HepG2 (cell line): ENCODE measurements around the gene SC5D. TPM values are rescaled to one million over a fixed set of nuclear protein-coding genes. Genes with fewer than 3 reads are reported as not detected.

Experiments used
- ATAC-seq: fragments of 200-7000 bp; cut with Tn5 transposase; 3 replicates; pipeline ENCODE4 v1.9.1; 2020; ENCODE audit warnings: mild to moderate bottlenecking, moderate library complexity
- BruUV-seq: library from RNA; stranded (reverse); fragments of 400-500 nt; replicated peaks from 2 replicates; lab custom pipeline; 2021; lab: Mats Ljungman, UMichigan
- CTCF ChIA-PET: fragments of 300-600 bp; formaldehyde crosslinking; extraction: SDS; loops from one replicate; lab custom pipeline; 2021; ENCODE audit warnings: low total read pairs, inconsistent platforms, low intra/inter-chr PET ratio; lab: Yijun Ruan, JAX
- POLR2A ChIA-PET: fragments of 350-600 bp; sonication (Branson Sonifier 250); formaldehyde crosslinking; loops from one replicate; lab custom pipeline; 2020; ENCODE audit warnings: antibody characterized with exemption, inconsistent platforms; lab: Yijun Ruan, JAX
- DNase-seq: peaks from one replicate; pipeline ENCODE4 v3.0.0-alpha.2; 2015; ENCODE audit warnings: low spot score
- FAIRE-seq: peaks from 3 replicates; lab custom pipeline; 2011; peaks lifted over from hg19 to GRCh38; lab: Jason Lieb, UNC
- H2AFZ ChIP-seq: one replicate; pipeline ENCODE4 v1.6.1; 2011; ENCODE audit warnings: low read length, inconsistent platforms
- H3K27ac ChIP-seq: fragments of 300-600 bp; 3 replicates; pipeline ENCODE4 v1.8.0; 2011; ENCODE audit warnings: mixed run types, mild to moderate bottlenecking, mixed read lengths, low read length, inconsistent platforms; ENCODE audit not compliant: insufficient read depth; ENCODE audit errors: extremely low read length
- H3K27me3 ChIP-seq, 2 experiments: fragments of 200-600 bp in 1 of 2; 2 replicates in 1 of 2; 3 replicates in 1 of 2; pipeline versions ENCODE4 v1.6.0 to v1.8.0; 2011; ENCODE audit warnings: low read length in 2 of 2, mild to moderate bottlenecking in 2 of 2, moderate library complexity in 2 of 2, inconsistent platforms in 1 of 2; ENCODE audit not compliant: insufficient read depth in 2 of 2, control insufficient read depth in 1 of 2
- H3K36me3 ChIP-seq, 2 experiments: fragments of 200-600 bp in 1 of 2; replicated peaks in 1 of 2; 2 replicates in 1 of 2; 3 replicates in 1 of 2; pipeline versions ENCODE4 v1.5.1 to v1.8.0; 2011; ENCODE audit warnings: low read length in 2 of 2, inconsistent platforms in 1 of 2; ENCODE audit not compliant: insufficient read depth in 2 of 2, control insufficient read depth in 1 of 2
- H3K4me1 ChIP-seq: 2 replicates; pipeline ENCODE4 v1.5.1; 2012; ENCODE audit warnings: low read length, inconsistent platforms; ENCODE audit not compliant: insufficient read depth
- H3K4me2 ChIP-seq: 2 replicates; pipeline ENCODE4 v1.6.0; 2011; ENCODE audit warnings: low read depth, low read length, inconsistent platforms
- H3K4me3 ChIP-seq, 3 experiments: fragments of 200-600 bp in 1 of 3; sonication (generic), shearing (Covaris generic) in 1 of 3; replicated peaks in 1 of 3; 2 replicates each; pipeline ENCODE4 v1.5.1; 2011 to 2016; ENCODE audit warnings: low read length in 3 of 3, inconsistent platforms in 2 of 3, low read depth in 2 of 3, mild to moderate bottlenecking in 2 of 3, control low read depth in 1 of 3, mixed read lengths in 1 of 3; ENCODE audit not compliant: insufficient read depth in 1 of 3
- H3K79me2 ChIP-seq: one replicate; pipeline ENCODE4 v1.6.1; 2011; ENCODE audit warnings: low read length, inconsistent platforms; ENCODE audit not compliant: insufficient read depth
- H3K9ac ChIP-seq: 2 replicates; pipeline ENCODE4 v1.6.0; 2011; ENCODE audit warnings: mild to moderate bottlenecking, low read depth, low read length, inconsistent platforms; ENCODE audit not compliant: insufficient read depth
- H3K9me3 ChIP-seq: 2 replicates; pipeline ENCODE4 v1.5.1; 2012; ENCODE audit warnings: mild to moderate bottlenecking, low read length
- H4K20me1 ChIP-seq: 2 replicates; pipeline ENCODE4 v1.6.0; 2011; ENCODE audit warnings: inconsistent platforms, mild to moderate bottlenecking, low read length, moderate library complexity; ENCODE audit not compliant: insufficient read depth
- CHCHD3 ChIP-seq: sonication (generic); formaldehyde crosslinking; IDR thresholded peaks from 2 replicates; pipeline ENCODE4 v1.8.0; 2022; ENCODE audit warnings: mild to moderate bottlenecking, missing genetic modification reagents, moderate library complexity
- ELF4 ChIP-seq: sonication (generic); formaldehyde crosslinking; IDR thresholded peaks from 2 replicates; pipeline ENCODE4 v1.5.0; 2020; ENCODE audit warnings: missing genetic modification reagents, mild to moderate bottlenecking, moderate library complexity, borderline replicate concordance
- JUN ChIP-seq: sonication (generic); formaldehyde crosslinking; IDR thresholded peaks from 2 replicates; pipeline ENCODE4 v1.4.0; 2020; ENCODE audit warnings: mild to moderate bottlenecking, missing genetic modification reagents
- NFATC3 ChIP-seq: sonication (generic); formaldehyde crosslinking; IDR thresholded peaks from 2 replicates; pipeline ENCODE4 v1.5.1; 2020; ENCODE audit warnings: mild to moderate bottlenecking, missing genetic modification reagents
- TP53 ChIP-seq: sonication (generic); formaldehyde crosslinking; conservative IDR thresholded peaks from 2 replicates; pipeline ENCODE4 v1.4.0; 2020; ENCODE audit warnings: missing genetic modification reagents
- ZNF138 ChIP-seq: sonication (generic); formaldehyde crosslinking; IDR thresholded peaks from 2 replicates; pipeline ENCODE4 v1.5.0; 2020; ENCODE audit warnings: mild to moderate bottlenecking, low read depth, missing genetic modification reagents
- ZNF225 ChIP-seq: sonication (generic); formaldehyde crosslinking; IDR thresholded peaks from 2 replicates; pipeline ENCODE4 v1.4.0; 2020; ENCODE audit warnings: mild to moderate bottlenecking, missing genetic modification reagents
- ZNF251 ChIP-seq: sonication (generic); formaldehyde crosslinking; IDR thresholded peaks from 2 replicates; pipeline ENCODE4 v1.9.0; 2021; ENCODE audit warnings: mild to moderate bottlenecking, missing genetic modification reagents
- ZNF572 ChIP-seq: sonication (generic); formaldehyde crosslinking; IDR thresholded peaks from 2 replicates; pipeline ENCODE4 v1.5.1; 2020; ENCODE audit warnings: mild to moderate bottlenecking, missing genetic modification reagents
- ZNF616 ChIP-seq: sonication (generic); formaldehyde crosslinking; IDR thresholded peaks from 2 replicates; pipeline ENCODE4 v1.5.0; 2020; ENCODE audit warnings: low read depth, mild to moderate bottlenecking, missing genetic modification reagents
- ZNF83 ChIP-seq: sonication (generic); formaldehyde crosslinking; IDR thresholded peaks from 2 replicates; pipeline ENCODE4 v1.4.0; 2020; ENCODE audit warnings: missing genetic modification reagents, mild to moderate bottlenecking, borderline replicate concordance
- ZZZ3 ChIP-seq: sonication (generic); formaldehyde crosslinking; IDR thresholded peaks from 2 replicates; pipeline ENCODE4 v1.4.0; 2020; ENCODE audit warnings: missing genetic modification reagents, mild to moderate bottlenecking, borderline replicate concordance
- WGBS: methylation state at CpG from one replicate; pipeline ENCODE4 v1.1.6; 2017; ENCODE audit warnings: low lambda C conversion rate; 5-methylcytosine and 5-hydroxymethylcytosine counted together
- in situ Hi-C: cut with HindIII; loops from 2 replicates; pipeline ENCODE4 v1.10.0; 2017; ENCODE audit warnings: low pct_unique_long_range_greater_than_20kb; ENCODE audit not compliant: extremely low pct_ligation_motif_present
- intact Hi-C: fragments of 100-400 bp; cut with micrococcal nuclease; formaldehyde crosslinking; loops from one replicate; pipeline ENCODE4 v1.10.0; 2022; ENCODE audit not compliant: unreplicated experiment
- polyA plus RNA-seq, 8 experiments: library from polyadenylated mRNA; depleted of rRNA in 3 of 8; stranded (reverse) in 7 of 8; unstranded in 1 of 8; fragments of >200 nt; fragmentation: Illumina TruSeq in 4 of 8; extraction: Trizol in 4 of 8; gene quantifications; 2 replicates each; pipeline versions ENCODE4 v1.2.1 to v1.2.3, GENCODE V29; 2011 to 2016; ENCODE audit warnings: low read depth in 4 of 8, missing spikeins in 1 of 8, mixed read lengths in 1 of 8; ENCODE audit not compliant: insufficient read depth in 1 of 8
- total RNA-seq, 5 experiments: library from RNA; depleted of rRNA; stranded (reverse); fragments of >200 nt; fragmentation: Illumina TruSeq; extraction: Trizol; gene quantifications; 2 replicates each; pipeline ENCODE4 v1.2.3, GENCODE V29; 2016; ENCODE audit warnings: low read depth in 1 of 5
- TF ChIP-seq, protein P1 (sequence below): sonication (generic); formaldehyde crosslinking; IDR thresholded peaks from 2 replicates; pipeline ENCODE4 v1.5.0; 2020; ENCODE audit warnings: mild to moderate bottlenecking, missing genetic modification reagents, borderline replicate concordance
- TF ChIP-seq, protein P2 (sequence below): sonication (generic); formaldehyde crosslinking; IDR thresholded peaks from 2 replicates; pipeline ENCODE4 v1.4.0; 2020; ENCODE audit warnings: missing genetic modification reagents
- TF ChIP-seq, protein P3 (sequence below): IDR thresholded peaks from 2 replicates; pipeline ENCODE4 v1.6.1; 2016; ENCODE audit warnings: mild to moderate bottlenecking, missing biosample characterization, missing genetic modification reagents
- TF ChIP-seq, protein P4 (sequence below): sonication (generic); formaldehyde crosslinking; IDR thresholded peaks from 2 replicates; pipeline ENCODE4 v1.5.1; 2020; ENCODE audit warnings: missing genetic modification reagents, mild to moderate bottlenecking, borderline replicate concordance

Gene SC5D
- total and polyA plus RNA-seq, 2 of the 13 experiments (the other 11 are each of a cell fraction or from before 2014, with no cell fraction given), result 84.4 to 155 TPM

DNA sequence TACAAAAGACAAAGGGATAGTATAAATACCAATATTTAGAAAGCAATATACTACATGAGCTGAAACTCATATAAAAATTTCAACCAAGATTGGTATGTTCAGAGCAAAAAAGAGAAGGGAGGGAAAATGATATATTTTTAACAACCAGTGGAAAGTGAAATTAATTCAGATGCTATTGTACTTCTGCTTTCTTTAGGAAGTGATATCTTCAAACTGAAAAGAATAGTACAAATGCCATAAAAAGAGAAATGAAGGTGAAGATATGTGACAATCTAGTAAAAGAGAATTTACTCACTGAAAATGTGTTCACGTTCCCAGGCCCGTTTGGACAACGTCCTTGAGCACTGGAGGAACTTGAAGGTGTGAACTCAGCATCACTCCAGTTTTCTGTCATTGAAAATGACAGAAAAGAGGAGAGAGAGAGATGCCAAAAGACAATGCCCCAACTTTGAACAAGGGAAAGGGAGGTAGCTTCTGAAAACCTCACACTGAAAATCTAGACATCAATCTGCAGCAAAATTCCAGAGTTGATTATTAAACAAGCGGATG, 47.5 kb downstream of the SC5D start (continued):
- TF ChIP-seq, protein P1, sequence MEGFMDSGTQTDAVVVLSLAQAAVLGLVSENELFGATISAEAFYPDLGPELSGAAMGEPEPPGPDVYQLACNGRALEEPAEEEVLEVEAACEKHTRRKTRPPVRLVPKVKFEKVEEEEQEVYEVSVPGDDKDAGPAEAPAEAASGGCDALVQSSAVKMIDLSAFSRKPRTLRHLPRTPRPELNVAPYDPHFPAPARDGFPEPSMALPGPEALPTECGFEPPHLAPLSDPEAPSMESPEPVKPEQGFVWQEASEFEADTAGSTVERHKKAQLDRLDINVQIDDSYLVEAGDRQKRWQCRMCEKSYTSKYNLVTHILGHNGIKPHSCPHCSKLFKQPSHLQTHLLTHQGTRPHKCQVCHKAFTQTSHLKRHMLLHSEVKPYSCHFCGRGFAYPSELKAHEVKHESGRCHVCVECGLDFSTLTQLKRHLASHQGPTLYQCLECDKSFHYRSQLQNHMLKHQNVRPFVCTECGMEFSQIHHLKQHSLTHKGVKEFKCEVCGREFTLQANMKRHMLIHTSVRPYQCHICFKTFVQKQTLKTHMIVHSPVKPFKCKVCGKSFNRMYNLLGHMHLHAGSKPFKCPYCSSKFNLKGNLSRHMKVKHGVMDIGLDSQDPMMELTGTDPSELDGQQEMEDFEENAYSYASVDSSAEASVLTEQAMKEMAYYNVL, result no peak
- TF ChIP-seq JUN (CRISPR knock-in tag) (no peak), TP53 (no peak), CHCHD3 (CRISPR knock-in tag) (no peak), ZNF138 (CRISPR knock-in tag) (no peak), NFATC3 (no peak)

DNA sequence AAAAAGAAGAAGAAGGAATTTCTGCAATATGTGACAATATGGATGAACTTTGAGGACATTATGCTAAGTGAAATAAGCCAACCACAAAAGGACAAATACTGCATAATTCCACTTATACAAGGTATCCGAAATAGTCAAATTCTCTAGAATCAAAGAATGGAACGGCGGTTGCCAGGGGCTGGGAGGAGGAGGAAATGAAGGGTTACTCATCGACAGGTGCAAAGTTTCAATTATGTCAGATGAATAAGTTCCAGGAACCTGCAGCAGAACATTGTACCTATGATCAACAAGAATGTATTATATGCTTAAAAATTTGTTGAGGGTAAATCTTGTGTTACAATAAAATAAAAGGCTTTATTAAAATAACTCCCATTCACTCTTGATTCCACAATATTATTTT, 49.0 kb downstream of the SC5D start:
- no TSS peak for BruUV-seq
- WGBS, result 55% methylated on average over 4 of the region's 4 CpGs
- TF ChIP-seq ZNF572 (CRISPR knock-in tag) (no peak), ZNF225 (CRISPR knock-in tag) (no peak), ZNF83 (CRISPR knock-in tag) (no peak), ELF4 (CRISPR knock-in tag) (no peak), ZNF616 (CRISPR knock-in tag) (no peak), ZNF251 (CRISPR knock-in tag) (no peak), ZZZ3 (CRISPR knock-in tag) (no peak)
- TF ChIP-seq, protein P2, sequence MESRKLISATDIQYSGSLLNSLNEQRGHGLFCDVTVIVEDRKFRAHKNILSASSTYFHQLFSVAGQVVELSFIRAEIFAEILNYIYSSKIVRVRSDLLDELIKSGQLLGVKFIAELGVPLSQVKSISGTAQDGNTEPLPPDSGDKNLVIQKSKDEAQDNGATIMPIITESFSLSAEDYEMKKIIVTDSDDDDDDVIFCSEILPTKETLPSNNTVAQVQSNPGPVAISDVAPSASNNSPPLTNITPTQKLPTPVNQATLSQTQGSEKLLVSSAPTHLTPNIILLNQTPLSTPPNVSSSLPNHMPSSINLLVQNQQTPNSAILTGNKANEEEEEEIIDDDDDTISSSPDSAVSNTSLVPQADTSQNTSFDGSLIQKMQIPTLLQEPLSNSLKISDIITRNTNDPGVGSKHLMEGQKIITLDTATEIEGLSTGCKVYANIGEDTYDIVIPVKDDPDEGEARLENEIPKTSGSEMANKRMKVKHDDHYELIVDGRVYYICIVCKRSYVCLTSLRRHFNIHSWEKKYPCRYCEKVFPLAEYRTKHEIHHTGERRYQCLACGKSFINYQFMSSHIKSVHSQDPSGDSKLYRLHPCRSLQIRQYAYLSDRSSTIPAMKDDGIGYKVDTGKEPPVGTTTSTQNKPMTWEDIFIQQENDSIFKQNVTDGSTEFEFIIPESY, result no peak
- TF ChIP-seq, protein P3, sequence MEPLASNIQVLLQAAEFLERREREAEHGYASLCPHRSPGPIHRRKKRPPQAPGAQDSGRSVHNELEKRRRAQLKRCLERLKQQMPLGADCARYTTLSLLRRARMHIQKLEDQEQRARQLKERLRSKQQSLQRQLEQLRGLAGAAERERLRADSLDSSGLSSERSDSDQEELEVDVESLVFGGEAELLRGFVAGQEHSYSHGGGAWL (CRISPR knock-in tag), result no peak
- TF ChIP-seq, protein P4, sequence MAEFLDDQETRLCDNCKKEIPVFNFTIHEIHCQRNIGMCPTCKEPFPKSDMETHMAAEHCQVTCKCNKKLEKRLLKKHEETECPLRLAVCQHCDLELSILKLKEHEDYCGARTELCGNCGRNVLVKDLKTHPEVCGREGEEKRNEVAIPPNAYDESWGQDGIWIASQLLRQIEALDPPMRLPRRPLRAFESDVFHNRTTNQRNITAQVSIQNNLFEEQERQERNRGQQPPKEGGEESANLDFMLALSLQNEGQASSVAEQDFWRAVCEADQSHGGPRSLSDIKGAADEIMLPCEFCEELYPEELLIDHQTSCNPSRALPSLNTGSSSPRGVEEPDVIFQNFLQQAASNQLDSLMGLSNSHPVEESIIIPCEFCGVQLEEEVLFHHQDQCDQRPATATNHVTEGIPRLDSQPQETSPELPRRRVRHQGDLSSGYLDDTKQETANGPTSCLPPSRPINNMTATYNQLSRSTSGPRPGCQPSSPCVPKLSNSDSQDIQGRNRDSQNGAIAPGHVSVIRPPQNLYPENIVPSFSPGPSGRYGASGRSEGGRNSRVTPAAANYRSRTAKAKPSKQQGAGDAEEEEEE, result no peak

More for the DNA sequence above, 49.0 kb downstream of the SC5D start:
- Histone ChIP-seq H3K36me3 (no peaks in the 10 kb centered on the region), H2AFZ (no peak overlapping the region), H3K4me1 (no peaks in the 10 kb centered on the region), H3K9me3 (no peaks in the 10 kb centered on the region), H3K27me3 (peaks cover 0 to 7% of the 10 kb centered on the region in 2 experiments; a peak in 2 of 5 replicates), H3K27ac (no peak overlapping the region), H3K9ac (no peak overlapping the region), H3K4me3 (no peak overlapping the region), H3K79me2 (no peaks in the 10 kb centered on the region), H3K4me2 (no peak overlapping the region), H4K20me1 (no peaks in the 10 kb centered on the region)
- CTCF ChIA-PET, result no interaction called here
- intact Hi-C loops, result no loop called here
- FAIRE-seq (no peak), ATAC-seq (no peak), DNase-seq (no peak)
- POLR2A ChIA-PET, result no interaction called here
- in situ Hi-C loops, result no loop called here
